A549 (cell line): ENCODE results near the gene GP1BA.

Source experiments
- ELK1 ChIP-seq: fragments of 150-350 bp; IDR thresholded peaks from 2 replicates; pipeline ENCODE4 v1.6.1; 2014; ENCODE audit warnings: low read depth, mild to moderate bottlenecking, low read length
- MAFK ChIP-seq: fragments of 450-650 bp; IDR thresholded peaks from 2 replicates; pipeline ENCODE4 v1.6.1; 2014; ENCODE audit not compliant: partially characterized antibody
- MAZ ChIP-seq: fragments of 150-350 bp; IDR thresholded peaks from 2 replicates; pipeline ENCODE4 v1.6.1; 2014; ENCODE audit warnings: antibody characterized with exemption, low read depth, low read length, borderline replicate concordance
- MYC ChIP-seq: IDR thresholded peaks from 2 replicates; pipeline ENCODE4 v1.6.1; 2012; ENCODE audit warnings: mild to moderate bottlenecking, inconsistent platforms, low read length, improper control_type of control experiment, borderline replicate concordance
- POLR2A ChIP-seq: IDR thresholded peaks from 2 replicates; pipeline ENCODE4 v1.6.1; 2012; ENCODE audit warnings: mild to moderate bottlenecking, low read length
- RAD21 ChIP-seq, 2 experiments: fragments of >200 bp in 1 of 2; sonication (Bioruptor Twin) in 1 of 2; formaldehyde crosslinking in 1 of 2; IDR thresholded peaks in 1 of 2; conservative IDR thresholded peaks in 1 of 2; 2 replicates in 1 of 2; 3 replicates in 1 of 2; pipeline ENCODE4 v1.6.1; 2012 to 2018; ENCODE audit warnings: inconsistent platforms in 1 of 2
- RFX5 ChIP-seq: fragments of 450-650 bp; IDR thresholded peaks from 2 replicates; pipeline ENCODE4 v1.7.1; 2014; ENCODE audit warnings: antibody characterized with exemption, mild to moderate bottlenecking, moderate library complexity
- SREBF2 ChIP-seq: fragments of 450-650 bp; IDR thresholded peaks from 2 replicates; pipeline ENCODE4 v1.6.1; 2014; ENCODE audit warnings: mild to moderate bottlenecking, moderate library complexity
- TF ChIP-seq, protein P1 (sequence below): fragments of >200 bp; sonication (Bioruptor Twin); formaldehyde crosslinking; IDR thresholded peaks from 3 replicates; pipeline ENCODE4 v1.5.1; 2016

- TF ChIP-seq MYC (no peak), POLR2A (no peak), ELK1 (no peak), RFX5 (no peak), MAZ (no peak), RAD21 (conservative IDR thresholded peaks at IDR 0.05 in 1 of 2, IDR thresholded peaks at IDR 0.05 in 1 of 2) (no peak), SREBF2 (no peak), MAFK (no peak)
- TF ChIP-seq, protein P1, sequence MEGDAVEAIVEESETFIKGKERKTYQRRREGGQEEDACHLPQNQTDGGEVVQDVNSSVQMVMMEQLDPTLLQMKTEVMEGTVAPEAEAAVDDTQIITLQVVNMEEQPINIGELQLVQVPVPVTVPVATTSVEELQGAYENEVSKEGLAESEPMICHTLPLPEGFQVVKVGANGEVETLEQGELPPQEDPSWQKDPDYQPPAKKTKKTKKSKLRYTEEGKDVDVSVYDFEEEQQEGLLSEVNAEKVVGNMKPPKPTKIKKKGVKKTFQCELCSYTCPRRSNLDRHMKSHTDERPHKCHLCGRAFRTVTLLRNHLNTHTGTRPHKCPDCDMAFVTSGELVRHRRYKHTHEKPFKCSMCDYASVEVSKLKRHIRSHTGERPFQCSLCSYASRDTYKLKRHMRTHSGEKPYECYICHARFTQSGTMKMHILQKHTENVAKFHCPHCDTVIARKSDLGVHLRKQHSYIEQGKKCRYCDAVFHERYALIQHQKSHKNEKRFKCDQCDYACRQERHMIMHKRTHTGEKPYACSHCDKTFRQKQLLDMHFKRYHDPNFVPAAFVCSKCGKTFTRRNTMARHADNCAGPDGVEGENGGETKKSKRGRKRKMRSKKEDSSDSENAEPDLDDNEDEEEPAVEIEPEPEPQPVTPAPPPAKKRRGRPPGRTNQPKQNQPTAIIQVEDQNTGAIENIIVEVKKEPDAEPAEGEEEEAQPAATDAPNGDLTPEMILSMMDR: no peak
Observed at GRCh38 chr17:4951486-4951885, 19.4 kb downstream of the GP1BA start.
